ENCODE measurements around the gene SDHAF2.

Gene SDHAF2

GRCh38 chr11:61481806-61482205 is 51.9 kb downstream of the SDHAF2 start:
- no peak for FAIRE-seq
- TF ChIP-seq PAX5 (IDR thresholded peaks at IDR 0.05; ENCODE audit: insufficient read depth, low read length, severe bottlenecking) (no peak), POU2F2 (IDR thresholded peaks at IDR 0.05; ENCODE audit: low read depth, low read length) (no peak), POLR2AphosphoS5 (IDR thresholded peaks at IDR 0.05; ENCODE audit: low read depth, low read length) (no peak), TAF1 (IDR thresholded peaks at IDR 0.05; ENCODE audit: low read depth, low read length) (no peak), POLR2A (IDR thresholded peaks at IDR 0.05; ENCODE audit: low read depth, low read length) (no peak), SPI1 (IDR thresholded peaks at IDR 0.05; ENCODE audit: low read depth, low read length) (no peak)
- DNase-seq (ENCODE audit: insufficient read length, low spot score) = no peak

- DNase-seq (ENCODE audit: insufficient read length, low spot score) (no peak), FAIRE-seq (no peak)
- TF ChIP-seq SPI1 (IDR thresholded peaks at IDR 0.05; ENCODE audit: low read depth, low read length) = no peak
- TF ChIP-seq POU2F2 (IDR thresholded peaks at IDR 0.05; ENCODE audit: low read depth, low read length) = no peak
- TF ChIP-seq TAF1 (IDR thresholded peaks at IDR 0.05; ENCODE audit: low read depth, low read length) = no peak
- TF ChIP-seq POLR2AphosphoS5 (IDR thresholded peaks at IDR 0.05; ENCODE audit: low read depth, low read length) = no peak
- TF ChIP-seq PAX5 (IDR thresholded peaks at IDR 0.05; ENCODE audit: insufficient read depth, low read length, severe bottlenecking) = no peak
- TF ChIP-seq POLR2A (IDR thresholded peaks at IDR 0.05; ENCODE audit: low read depth, low read length) = no peak
Observed at GRCh38 chr11:61482513-61482912, 52.6 kb downstream of the SDHAF2 start.

GRCh38 chr11:61484541-61484940 is 54.6 kb downstream of the SDHAF2 start:
- DNase-seq (ENCODE audit: insufficient read length, low spot score) (no peak), FAIRE-seq (no peak)
- TF ChIP-seq SPI1 (IDR thresholded peaks at IDR 0.05; ENCODE audit: low read depth, low read length) (no peak), POLR2AphosphoS5 (IDR thresholded peaks at IDR 0.05; ENCODE audit: low read depth, low read length) (no peak), TAF1 (IDR thresholded peaks at IDR 0.05; ENCODE audit: low read depth, low read length) (no peak), POLR2A (IDR thresholded peaks at IDR 0.05; ENCODE audit: low read depth, low read length) (no peak), PAX5 (IDR thresholded peaks at IDR 0.05; ENCODE audit: insufficient read depth, low read length, severe bottlenecking) (no peak), POU2F2 (IDR thresholded peaks at IDR 0.05; ENCODE audit: low read depth, low read length) (no peak)

- FAIRE-seq (no peak), DNase-seq (ENCODE audit: insufficient read length, low spot score) (no peak)
- TF ChIP-seq POLR2AphosphoS5 (IDR thresholded peaks at IDR 0.05; ENCODE audit: low read depth, low read length) (no peak), PAX5 (IDR thresholded peaks at IDR 0.05; ENCODE audit: insufficient read depth, low read length, severe bottlenecking) (no peak), POLR2A (IDR thresholded peaks at IDR 0.05; ENCODE audit: low read depth, low read length) (no peak), POU2F2 (IDR thresholded peaks at IDR 0.05; ENCODE audit: low read depth, low read length) (no peak), SPI1 (IDR thresholded peaks at IDR 0.05; ENCODE audit: low read depth, low read length) (no peak), TAF1 (IDR thresholded peaks at IDR 0.05; ENCODE audit: low read depth, low read length) (no peak)
Observed at GRCh38 chr11:61485080-61485479, 55.2 kb downstream of the SDHAF2 start.

- FAIRE-seq = no peak
Observed at GRCh38 chr11:61486011-61486620, 56.2 kb downstream of the SDHAF2 start.

GRCh38 chr11:61486779-61487178 is 56.9 kb downstream of the SDHAF2 start:
- TF ChIP-seq TAF1 (IDR thresholded peaks at IDR 0.05; ENCODE audit: low read depth, low read length) (no peak), POU2F2 (IDR thresholded peaks at IDR 0.05; ENCODE audit: low read depth, low read length) (no peak), SPI1 (IDR thresholded peaks at IDR 0.05; ENCODE audit: low read depth, low read length) (no peak), POLR2AphosphoS5 (IDR thresholded peaks at IDR 0.05; ENCODE audit: low read depth, low read length) (no peak), PAX5 (IDR thresholded peaks at IDR 0.05; ENCODE audit: insufficient read depth, low read length, severe bottlenecking) (no peak), POLR2A (IDR thresholded peaks at IDR 0.05; ENCODE audit: low read depth, low read length) (no peak)
- no peak for DNase-seq (ENCODE audit: insufficient read length, low spot score)
- FAIRE-seq = no peak

More at GRCh38 chr11:61486011-61486620, 56.2 kb downstream of the SDHAF2 start:
- TF ChIP-seq POLR2AphosphoS5 (IDR thresholded peaks at IDR 0.05; ENCODE audit: low read depth, low read length) (no peak), PAX5 (IDR thresholded peaks at IDR 0.05; ENCODE audit: insufficient read depth, low read length, severe bottlenecking) (no peak), POU2F2 (IDR thresholded peaks at IDR 0.05; ENCODE audit: low read depth, low read length) (no peak), SPI1 (IDR thresholded peaks at IDR 0.05; ENCODE audit: low read depth, low read length) (no peak), POLR2A (IDR thresholded peaks at IDR 0.05; ENCODE audit: low read depth, low read length) (no peak), TAF1 (IDR thresholded peaks at IDR 0.05; ENCODE audit: low read depth, low read length) (no peak)
- no peak for DNase-seq (ENCODE audit: insufficient read length, low spot score)

GRCh38 chr11:61487342-61488025 is 57.6 kb downstream of the SDHAF2 start:
- FAIRE-seq = no peak
- TF ChIP-seq POLR2AphosphoS5 (IDR thresholded peaks at IDR 0.05; ENCODE audit: low read depth, low read length) (no peak), PAX5 (IDR thresholded peaks at IDR 0.05; ENCODE audit: insufficient read depth, low read length, severe bottlenecking) (no peak), TAF1 (IDR thresholded peaks at IDR 0.05; ENCODE audit: low read depth, low read length) (no peak), SPI1 (IDR thresholded peaks at IDR 0.05; ENCODE audit: low read depth, low read length) (no peak), POLR2A (IDR thresholded peaks at IDR 0.05; ENCODE audit: low read depth, low read length) (no peak)
- no peak for DNase-seq (ENCODE audit: insufficient read length, low spot score)

- DNase-seq (ENCODE audit: insufficient read length, low spot score) (no peak), FAIRE-seq (no peak)
- TF ChIP-seq POLR2AphosphoS5 (IDR thresholded peaks at IDR 0.05; ENCODE audit: low read depth, low read length) (no peak), TAF1 (IDR thresholded peaks at IDR 0.05; ENCODE audit: low read depth, low read length) (no peak), SPI1 (IDR thresholded peaks at IDR 0.05; ENCODE audit: low read depth, low read length) (no peak), PAX5 (IDR thresholded peaks at IDR 0.05; ENCODE audit: insufficient read depth, low read length, severe bottlenecking) (no peak)
Observed at GRCh38 chr11:61488651-61489291, 58.8 kb downstream of the SDHAF2 start.

Data from GM12891 (cell line).